Measurements from ENCODE around the gene TRAFD1.

DNA sequence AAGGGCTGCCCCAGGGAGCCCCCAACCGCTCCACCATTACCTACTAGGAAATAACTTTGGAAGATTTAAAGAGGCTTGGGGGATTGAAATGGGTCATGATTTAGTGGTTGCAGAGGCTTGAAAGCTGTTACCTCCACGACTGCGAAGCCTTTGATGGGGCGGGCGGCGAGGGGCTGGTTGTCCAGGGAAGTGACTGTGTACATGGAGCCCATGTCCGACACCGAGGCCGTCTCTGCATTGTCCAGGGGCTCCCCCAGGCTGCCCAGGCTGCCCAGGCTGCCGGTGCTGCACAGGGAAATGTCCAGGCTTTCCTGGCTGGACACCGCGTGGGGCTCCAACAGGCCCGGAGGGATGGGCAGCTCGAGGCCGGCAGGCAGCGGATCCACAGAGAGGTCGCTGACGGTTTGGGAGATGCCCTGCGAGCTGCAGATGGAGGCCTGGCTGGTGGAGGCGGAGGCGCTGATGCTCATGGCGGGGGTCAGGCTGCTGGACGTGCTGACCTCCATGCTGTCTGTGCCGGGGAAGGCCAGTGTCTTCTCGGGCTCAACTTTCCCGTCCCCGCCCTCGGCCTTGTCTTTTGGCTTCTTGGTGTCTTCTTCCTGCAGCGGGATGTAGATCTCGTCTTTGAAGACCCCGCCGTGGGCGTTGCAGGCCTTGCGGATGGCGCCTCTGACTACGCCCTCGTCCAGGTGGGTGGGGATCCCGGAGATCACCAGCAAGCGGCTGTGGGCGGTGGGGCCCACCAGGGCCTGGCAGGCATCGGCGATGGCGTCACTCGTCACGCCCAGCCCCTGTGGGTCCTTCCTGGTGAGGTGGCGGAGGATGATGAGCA, 58.9 kb downstream of the TRAFD1 start:
- TF ChIP-seq, protein P1, sequence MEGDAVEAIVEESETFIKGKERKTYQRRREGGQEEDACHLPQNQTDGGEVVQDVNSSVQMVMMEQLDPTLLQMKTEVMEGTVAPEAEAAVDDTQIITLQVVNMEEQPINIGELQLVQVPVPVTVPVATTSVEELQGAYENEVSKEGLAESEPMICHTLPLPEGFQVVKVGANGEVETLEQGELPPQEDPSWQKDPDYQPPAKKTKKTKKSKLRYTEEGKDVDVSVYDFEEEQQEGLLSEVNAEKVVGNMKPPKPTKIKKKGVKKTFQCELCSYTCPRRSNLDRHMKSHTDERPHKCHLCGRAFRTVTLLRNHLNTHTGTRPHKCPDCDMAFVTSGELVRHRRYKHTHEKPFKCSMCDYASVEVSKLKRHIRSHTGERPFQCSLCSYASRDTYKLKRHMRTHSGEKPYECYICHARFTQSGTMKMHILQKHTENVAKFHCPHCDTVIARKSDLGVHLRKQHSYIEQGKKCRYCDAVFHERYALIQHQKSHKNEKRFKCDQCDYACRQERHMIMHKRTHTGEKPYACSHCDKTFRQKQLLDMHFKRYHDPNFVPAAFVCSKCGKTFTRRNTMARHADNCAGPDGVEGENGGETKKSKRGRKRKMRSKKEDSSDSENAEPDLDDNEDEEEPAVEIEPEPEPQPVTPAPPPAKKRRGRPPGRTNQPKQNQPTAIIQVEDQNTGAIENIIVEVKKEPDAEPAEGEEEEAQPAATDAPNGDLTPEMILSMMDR (IDR thresholded peaks at IDR 0.05), result no peak
- no peak for TF ChIP-seq POLR2A (IDR thresholded peaks at IDR 0.05)
